H1 (cell line): ENCODE results near the gene INKA2. TPM values are rescaled to one million over a fixed set of nuclear protein-coding genes. Genes with fewer than 3 reads are reported as not detected.

Experiments used
- polyA plus RNA-seq, 7 experiments: library from polyadenylated mRNA; depleted of rRNA in 3 of 7; stranded (reverse) in 5 of 7; unstranded in 2 of 7; fragments of >200 nt in 5 of 7; fragments of 200-250 nt in 2 of 7; gene quantifications; 1 replicate in 5 of 7; 2 replicates in 1 of 7; 4 replicates in 1 of 7; pipeline versions ENCODE4 v1.2.1 to v1.2.3, GENCODE V29; 2011 to 2013; ENCODE audit warnings: missing spikeins in 2 of 7, mixed read lengths in 2 of 7
- total RNA-seq: library from RNA; stranded (reverse); fragmentation: NEBNext Ultra II Directional; extraction: Animal tissue kit (Norgen Biotek cat#: 25700); gene quantifications from 2 replicates; pipeline ENCODE4 v1.2.1, GENCODE V29; 2021
- TF ChIP-seq, protein P1 (sequence below): IDR thresholded peaks from 2 replicates; pipeline ENCODE4 v1.6.1; 2012; ENCODE audit warnings: low read length, inconsistent platforms

INKA2 gene
- total and polyA plus RNA-seq, 2 of the 8 experiments (the other 6 are each of a cell fraction or from before 2014, with no cell fraction given), result 4.2 to 11.5 TPM

DNA sequence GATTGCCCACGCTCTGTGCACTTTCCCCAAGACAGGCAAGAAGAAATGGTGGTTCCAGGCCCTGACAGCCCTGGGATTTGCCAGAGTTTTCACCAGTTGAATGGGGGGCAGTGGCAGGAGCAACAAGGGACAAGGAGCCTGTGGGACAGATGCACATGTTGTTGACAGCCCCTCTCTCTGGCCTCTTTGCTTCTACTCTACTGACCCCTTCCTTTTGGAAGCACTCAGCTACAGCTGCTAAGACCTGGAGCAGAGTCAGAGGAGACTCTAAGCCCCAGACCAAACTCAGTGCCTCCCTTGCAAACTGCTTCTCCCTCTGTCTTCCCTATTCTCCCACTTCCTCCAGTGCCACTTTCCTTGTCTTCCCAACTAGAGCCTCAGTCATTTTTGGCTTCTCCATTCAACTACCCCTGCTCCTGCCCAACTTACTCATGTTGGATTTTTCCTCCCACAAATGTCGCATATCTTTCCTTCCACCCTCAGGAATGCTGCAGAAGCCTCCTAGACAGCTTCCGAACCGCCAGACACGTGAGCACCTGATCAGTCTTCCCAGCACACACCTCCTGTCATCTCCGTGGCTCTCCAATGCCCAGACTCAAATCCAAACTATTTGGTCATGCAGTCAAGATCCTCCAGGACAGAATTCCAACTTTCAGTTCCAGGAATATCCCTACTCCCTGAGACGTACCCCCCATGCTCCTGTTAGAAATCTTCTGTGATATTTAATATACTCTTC lies 9.1 kb downstream of the INKA2 start (continued):
- TF ChIP-seq, protein P1, sequence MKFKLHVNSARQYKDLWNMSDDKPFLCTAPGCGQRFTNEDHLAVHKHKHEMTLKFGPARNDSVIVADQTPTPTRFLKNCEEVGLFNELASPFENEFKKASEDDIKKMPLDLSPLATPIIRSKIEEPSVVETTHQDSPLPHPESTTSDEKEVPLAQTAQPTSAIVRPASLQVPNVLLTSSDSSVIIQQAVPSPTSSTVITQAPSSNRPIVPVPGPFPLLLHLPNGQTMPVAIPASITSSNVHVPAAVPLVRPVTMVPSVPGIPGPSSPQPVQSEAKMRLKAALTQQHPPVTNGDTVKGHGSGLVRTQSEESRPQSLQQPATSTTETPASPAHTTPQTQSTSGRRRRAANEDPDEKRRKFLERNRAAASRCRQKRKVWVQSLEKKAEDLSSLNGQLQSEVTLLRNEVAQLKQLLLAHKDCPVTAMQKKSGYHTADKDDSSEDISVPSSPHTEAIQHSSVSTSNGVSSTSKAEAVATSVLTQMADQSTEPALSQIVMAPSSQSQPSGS, result no peak
